HG03039 (cell line): ENCODE results near the gene TM9SF2.
A peak's percentile ranks its signal among the peaks of the same experiment; 100 is the strongest.
"Not testable (repeated sequence)": the region's sequence is repeated elsewhere in the genome, so short reads cannot be mapped to it uniquely, and the experiment has no call there.

Experiments
- ATAC-seq: cut with Tn5 transposase; IDR thresholded peaks from one replicate; pipeline ENCODE4 v1.9.1; 2021; ENCODE audit warnings: mild to moderate bottlenecking, moderate library complexity; ENCODE audit not compliant: unreplicated experiment

TM9SF2 gene

GRCh38 chr13:99528547-99528946, 27.3 kb downstream of the TM9SF2 start:
- no peak for ATAC-seq

DNA sequence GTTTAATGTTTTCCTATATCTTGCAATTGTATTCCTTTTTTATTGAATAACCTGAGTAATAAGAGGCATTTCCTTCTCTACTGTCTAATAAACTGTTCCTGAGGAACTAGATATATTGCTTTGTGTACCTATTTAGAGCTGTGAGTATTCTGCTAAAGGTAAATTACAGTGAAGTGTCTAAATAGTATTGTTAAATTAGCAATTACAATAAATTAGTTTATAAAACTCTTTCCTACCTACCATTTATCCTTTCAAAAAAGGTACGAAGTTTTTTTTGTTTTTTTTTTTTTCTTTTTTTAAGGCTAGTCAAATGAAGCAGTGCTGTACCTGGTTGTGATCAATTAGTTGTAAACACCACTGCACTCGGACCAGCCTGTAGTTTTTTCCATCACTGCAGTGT, 34.8 kb downstream of the TM9SF2 start:
- no peak for ATAC-seq

- ATAC-seq: no peak
Measured at GRCh38 chr13:99540530-99540929, 39.3 kb downstream of the TM9SF2 start.

DNA sequence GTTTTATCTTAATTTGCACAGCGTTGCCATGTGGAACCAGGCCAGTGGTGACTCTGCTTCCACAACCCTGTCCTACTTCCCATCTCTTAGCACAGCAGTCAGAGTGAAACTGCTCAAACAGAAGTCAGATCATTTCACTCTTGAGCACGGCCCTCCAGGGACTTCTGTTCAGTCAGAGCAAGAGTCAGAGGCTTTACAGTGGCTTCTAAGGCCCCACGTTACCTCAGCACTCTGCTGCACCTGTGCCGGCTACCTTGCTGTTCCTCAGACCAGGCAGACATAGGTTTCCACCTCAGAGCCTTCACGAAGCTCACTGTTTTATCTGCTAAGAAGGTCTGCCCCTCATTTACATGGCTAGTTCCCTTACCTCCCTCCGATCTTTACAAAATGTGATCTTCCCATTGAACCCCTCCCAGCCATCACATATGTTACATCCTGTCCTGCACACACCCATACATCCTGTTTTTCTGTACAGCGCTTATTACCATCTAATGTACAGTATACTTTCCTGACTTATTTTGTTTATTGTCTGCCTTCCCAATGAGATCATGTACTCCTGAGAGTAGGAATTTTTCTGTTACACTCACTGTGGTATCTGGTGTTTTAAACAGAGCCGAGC, 41.6 kb downstream of the TM9SF2 start:
- ATAC-seq: peak; percentile 97

- ATAC-seq: no peak
Measured at GRCh38 chr13:99545361-99545760, 44.1 kb downstream of the TM9SF2 start.

DNA sequence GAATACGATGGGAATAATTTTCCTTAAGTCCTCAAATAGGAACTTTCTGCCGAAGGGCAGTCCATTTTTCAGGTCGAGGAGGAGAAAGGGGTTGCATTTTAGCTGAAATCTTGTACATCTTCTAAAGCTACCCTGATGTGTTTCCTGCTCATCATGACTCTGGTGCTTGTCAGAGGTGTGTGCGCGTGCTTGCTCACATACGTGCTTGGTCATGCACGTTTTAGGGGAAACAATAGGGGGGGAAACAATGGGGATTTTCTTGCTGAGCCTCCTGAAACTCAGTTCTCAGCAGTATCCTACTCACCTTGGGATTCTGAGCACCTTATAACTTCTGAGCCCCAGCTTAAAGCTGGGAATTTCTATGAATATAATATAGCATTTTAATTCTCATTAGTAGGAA, 44.7 kb downstream of the TM9SF2 start:
- no peak for ATAC-seq

DNA sequence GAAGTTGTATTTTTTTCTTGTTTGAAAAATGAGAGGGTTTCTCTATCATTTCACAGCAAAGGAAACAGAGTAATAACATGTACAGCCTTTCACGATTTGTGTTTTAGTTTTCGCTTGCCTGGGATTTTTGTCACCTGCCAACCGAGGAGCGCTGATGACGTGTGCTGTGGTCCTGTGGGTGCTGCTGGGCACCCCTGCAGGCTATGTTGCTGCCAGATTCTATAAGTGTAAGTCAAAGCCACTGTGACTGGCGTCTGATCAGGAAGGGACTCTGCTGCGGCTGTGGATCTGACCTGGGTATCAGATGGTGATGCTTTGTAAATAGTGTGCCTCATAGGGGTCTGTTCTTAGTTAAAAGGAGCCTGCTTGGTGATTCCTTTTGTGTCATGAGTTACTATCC, 45.6 kb downstream of the TM9SF2 start:
- ATAC-seq: no peak

GRCh38 chr13:99548448-99548847, 47.2 kb downstream of the TM9SF2 start:
- ATAC-seq: peak; percentile 54

GRCh38 chr13:99553033-99553432, 51.8 kb downstream of the TM9SF2 start:
- no peak for ATAC-seq

- no peak for ATAC-seq
Measured at GRCh38 chr13:99555149-99555548, 53.9 kb downstream of the TM9SF2 start.

GRCh38 chr13:99556867-99557443, 55.7 kb downstream of the TM9SF2 start:
- no peak for ATAC-seq

DNA sequence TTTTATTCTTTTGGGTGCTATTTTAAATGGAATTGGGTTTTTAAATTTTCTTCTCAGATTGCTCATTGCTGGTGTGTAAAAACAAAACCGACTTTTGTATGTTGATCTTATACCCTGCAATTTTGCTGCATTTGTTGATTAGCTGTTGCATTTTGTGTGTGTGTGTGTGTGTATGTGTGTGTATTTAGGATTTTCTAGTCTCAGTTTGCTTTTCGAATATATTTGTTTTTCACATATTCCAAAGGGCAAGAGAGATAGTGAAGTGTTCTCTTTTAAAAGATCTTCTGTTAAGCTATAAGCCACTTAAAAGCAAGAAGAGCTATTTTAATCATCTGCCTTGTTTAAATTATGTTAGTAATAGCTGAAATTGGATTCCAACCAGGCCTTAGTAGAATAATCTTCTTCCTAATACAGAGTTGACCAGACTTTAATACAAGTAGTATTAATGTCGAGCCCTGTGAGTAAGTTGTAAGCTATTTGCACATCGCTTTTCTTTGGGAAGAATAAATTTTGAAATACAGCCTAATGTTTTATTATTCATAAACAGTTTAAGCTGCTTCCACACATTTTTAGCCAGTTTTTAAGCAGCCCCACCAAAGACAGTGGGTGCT, 57.4 kb downstream of the TM9SF2 start:
- no peak for ATAC-seq

DNA sequence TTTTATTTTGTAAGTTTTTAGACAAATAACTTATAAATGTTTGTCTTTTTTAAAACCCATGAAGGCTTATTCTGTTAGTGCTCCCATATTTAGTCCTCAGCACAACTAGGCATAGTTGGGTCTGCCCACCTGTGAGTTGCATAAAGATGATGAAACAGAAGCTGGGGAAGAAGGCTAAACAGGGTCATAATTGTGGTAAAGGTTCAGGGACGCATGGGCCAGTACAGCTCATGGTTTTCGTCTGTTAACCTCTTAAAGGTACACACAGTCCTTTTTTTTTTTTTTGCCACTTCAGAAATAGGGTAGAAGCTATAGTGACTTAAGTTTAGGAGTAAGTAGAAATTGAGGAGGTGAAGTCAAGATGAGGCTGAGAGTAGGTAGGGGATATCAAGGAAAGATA, 58.3 kb downstream of the TM9SF2 start:
- no peak for ATAC-seq

GRCh38 chr13:99563404-99563803, 62.1 kb downstream of the TM9SF2 start:
- ATAC-seq: no peak

DNA sequence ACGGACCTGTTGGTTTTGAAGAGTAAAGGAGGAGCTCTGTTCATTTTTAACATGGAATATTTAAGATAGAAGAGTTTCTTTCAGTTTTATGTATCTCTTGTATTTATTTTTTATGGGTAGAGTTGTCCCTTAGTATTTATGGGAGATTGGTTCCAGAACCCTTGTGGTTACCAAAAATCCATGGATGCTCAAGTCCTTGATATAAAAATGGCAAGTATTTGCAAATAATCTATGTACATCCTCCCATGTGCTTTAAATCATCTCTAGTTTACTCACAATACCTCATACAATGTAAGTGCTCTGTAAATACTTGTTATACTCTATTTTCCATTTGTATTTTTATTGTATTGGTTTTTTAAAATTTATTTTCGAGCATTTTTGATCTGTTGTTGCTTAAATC, 63.1 kb downstream of the TM9SF2 start:
- ATAC-seq: no peak

DNA sequence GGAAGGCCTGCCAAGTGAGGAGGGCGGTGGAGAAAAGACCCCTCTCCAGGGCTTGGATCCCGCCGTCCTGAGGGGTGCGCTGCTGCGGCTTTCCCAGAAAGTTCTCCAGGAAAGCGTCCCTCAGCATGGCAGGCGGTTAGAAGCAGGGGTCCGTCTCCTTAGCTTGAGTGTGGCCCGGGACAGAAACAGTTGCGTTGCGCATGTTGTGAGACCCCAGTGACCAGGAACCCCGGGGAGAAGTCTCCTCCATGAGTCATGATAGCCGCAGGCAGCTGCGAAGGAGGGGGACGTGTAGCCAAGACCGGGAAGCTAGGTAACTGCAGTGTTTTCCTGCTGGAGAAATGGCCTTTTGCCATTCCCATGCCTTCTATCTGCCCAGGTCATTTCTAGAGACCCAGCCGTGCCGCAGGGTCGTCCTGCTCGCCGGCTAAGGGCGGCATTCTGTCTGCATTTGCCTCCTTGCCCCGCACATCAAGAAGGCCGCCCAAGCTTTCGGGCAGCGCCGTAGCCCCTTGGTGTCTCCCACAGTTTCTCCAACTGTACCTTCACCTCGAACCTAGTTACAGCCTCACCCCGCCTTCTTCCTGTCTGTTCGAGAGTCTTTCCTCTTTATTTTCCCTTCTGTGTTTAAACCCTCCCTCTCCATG, 64.3 kb downstream of the TM9SF2 start:
- no peak for ATAC-seq

DNA sequence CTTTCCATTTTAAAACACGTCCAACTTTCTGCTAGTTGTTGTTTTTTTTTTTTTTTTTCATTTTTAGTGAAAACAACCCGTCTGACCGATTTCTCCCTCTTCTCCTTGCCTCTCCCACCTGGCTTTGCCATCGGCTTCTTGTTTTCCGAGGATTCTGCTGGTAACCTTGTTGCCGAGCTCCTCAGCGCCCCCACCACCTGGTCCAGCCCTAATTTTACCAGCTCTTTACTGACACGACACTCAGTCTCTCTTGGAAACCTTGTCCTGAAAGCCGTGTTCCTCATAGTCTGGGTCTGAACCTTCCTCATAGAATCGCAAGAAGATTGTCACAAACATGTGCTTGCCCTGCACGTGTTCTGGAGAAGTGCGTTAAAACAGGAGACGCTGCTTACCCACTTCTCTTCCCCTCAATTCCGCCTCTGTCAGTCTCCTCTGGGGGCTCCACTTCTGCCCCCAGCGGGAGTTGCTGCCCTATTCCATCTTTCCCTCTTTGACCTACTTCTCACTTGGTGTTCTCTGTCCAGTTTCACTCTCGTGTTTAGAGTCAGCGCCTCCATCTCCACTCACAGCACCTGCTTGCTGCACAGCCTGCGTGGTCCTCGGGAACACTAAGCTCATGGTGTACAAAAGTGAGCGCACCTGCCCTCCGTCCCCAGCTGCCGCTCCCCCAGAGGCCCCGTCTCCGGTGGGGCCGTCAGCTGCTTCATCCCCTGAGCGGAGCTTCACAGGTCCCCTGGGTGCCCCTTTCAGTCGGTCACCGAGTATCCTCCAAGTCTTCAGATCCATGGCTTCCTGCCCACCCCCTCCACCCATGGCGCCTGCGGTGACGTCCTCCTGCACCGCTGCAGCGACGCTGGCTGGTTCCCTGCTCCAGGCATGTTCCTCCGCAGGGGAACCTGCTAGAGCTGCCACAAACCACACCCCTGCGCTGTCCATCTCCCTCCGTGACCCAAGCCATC, 65.1 kb downstream of the TM9SF2 start:
- no peak for ATAC-seq

DNA sequence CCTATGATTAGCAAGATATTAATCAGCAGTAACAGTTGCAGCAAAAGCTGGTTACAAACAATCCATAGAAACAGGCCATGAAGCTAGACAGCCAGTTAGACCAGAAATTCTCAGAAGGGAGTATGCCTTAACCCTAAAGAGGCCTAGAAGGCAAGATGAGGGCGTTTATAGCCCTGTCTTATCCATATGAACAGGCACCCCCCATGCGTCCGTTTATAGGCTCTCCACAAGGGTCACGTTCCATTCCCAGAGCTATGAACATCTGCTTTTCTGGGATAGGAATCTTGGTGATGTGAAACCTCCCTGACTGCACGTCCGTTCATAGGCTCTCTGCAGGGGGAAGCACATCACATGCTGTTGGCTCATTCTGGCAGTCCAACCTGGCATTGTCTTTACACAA, 67.6 kb downstream of the TM9SF2 start:
- not testable (repeated sequence) for ATAC-seq

- ATAC-seq: no peak
Measured at GRCh38 chr13:99572131-99572530, 70.9 kb downstream of the TM9SF2 start.

DNA sequence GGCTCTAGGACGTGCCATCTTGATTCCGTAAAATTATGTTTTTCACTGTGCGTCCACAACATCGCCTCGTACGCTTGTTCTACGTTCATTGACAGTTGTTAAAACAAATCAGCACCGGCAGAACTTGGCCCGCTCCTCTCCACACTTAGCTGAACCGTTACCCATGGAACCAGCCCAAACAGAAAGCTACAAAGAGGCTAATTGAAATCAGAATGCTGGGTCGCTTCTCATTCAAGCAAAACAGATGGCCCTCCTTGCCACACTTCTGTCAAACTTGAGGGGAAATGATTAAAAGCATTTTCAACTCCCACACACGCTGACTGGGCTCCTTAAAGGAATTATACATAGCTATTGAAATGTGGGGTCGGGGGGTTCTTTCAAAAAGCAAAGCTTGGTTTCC, 71.6 kb downstream of the TM9SF2 start:
- no peak for ATAC-seq
